ENCODE data around the gene TMED8. TPM values are rescaled to one million over a fixed set of nuclear protein-coding genes. Genes with fewer than 3 reads are reported as not detected.

The TMED8 gene
- total RNA-seq, 1 donor from 2014 or later, result 13.0 TPM

DNA sequence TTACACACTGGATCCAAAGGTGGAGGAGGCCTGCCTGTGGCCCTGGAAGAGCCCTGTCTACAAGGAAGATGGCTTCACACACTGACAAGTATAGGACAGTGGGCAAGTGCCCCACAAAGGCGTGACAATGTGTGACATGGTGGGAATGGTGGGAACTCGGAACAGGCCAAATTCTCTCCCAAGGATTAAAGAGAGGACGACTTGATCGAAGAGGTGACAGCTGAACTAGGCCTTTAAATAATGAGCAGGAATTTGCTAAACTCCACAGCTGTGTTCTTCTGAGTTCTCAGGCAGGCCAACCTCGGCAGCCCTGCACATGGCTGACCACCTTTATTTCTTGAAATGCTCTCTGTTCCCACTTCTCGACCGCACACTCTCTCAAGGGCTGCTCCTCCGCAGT lies 80.0 kb downstream of the TMED8 start:
- no peak for DNase-seq (ENCODE audit: low spot score)

DNA sequence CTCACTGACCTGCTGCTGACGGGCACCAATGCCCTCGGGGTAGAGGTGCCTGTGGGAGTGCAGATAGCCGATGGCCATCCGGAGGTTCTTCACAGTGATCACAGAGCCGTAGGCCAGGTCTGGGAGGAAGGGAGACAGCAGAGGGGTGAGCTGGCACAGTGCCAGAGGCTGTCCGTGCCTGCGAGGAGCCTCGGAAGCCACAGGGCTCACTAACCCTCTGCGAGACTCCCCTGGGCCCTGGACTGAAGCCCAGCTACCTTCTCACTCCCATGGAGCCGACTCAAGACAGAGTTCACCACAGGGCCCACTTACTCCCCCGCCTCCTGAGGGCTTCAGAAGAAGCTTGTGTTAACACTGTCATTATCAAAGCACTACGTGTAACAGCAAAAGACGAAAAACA lies 80.7 kb downstream of the TMED8 start:
- DNase-seq (ENCODE audit: low spot score), result no peak

DNA sequence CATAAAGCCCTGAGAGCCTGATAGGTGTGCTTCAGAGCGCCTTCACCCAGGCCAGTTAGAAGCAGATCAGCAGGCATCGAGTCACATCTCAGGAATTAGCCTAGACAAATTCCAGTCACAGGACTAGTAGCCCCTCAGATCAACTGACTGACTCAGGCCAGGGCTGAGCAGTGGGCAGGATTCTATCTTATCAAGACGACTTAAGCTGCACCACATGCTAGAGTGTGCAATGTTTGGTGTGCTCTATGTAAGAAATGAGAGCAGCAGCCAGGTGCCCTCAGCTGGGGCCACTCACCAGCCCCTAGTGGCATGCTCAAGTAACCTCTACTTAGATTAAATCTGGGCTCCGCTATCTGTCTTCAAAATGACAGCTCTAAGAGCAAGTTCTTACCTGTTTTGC lies 86.2 kb downstream of the TMED8 start:
- DNase-seq (ENCODE audit: low spot score), result no peak

- DNase-seq (ENCODE audit: low spot score), result no peak
Observed at GRCh38 chr14:77286576-77286975, 90.3 kb downstream of the TMED8 start.

Other genes with a start within 250 kb of the TMED8 start
- 0.09 TPM for gene ZDHHC22, start 235.3 kb downstream of the TMED8 start, total RNA-seq
- gene TMEM63C, start 195.3 kb downstream of the TMED8 start, total RNA-seq, result 1.4 TPM
- not detected for gene NGB, start 105.9 kb downstream of the TMED8 start, total RNA-seq
- gene POMT2, start 56.2 kb downstream of the TMED8 start, total RNA-seq, result 36.5 TPM
- gene GSTZ1, start 56.1 kb downstream of the TMED8 start, total RNA-seq, result 13.8 TPM
- gene SAMD15, start 285 bp upstream of the TMED8 start, total RNA-seq, result 3.5 TPM
- 0.37 TPM for gene NOXRED1, start 46.4 kb upstream of the TMED8 start, total RNA-seq
- 21.7 TPM for gene VIPAS39, start 80.5 kb upstream of the TMED8 start, total RNA-seq
- gene AHSA1, start 81.0 kb upstream of the TMED8 start, total RNA-seq, result 153 TPM
- 0.23 TPM for gene ISM2, start 121.7 kb upstream of the TMED8 start, total RNA-seq
- gene SPTLC2, start 239.5 kb upstream of the TMED8 start, total RNA-seq, result 44.2 TPM